Epithelial cell of prostate (primary cell): ENCODE data around the gene LRP1B.

Experiments
- DNase-seq: peaks from one replicate; pipeline ENCODE4 v3.0.0-alpha.2; 2011; ENCODE audit warnings: low read depth, low spot score
- H3K27ac ChIP-seq: fragments of 450-650 bp; 2 replicates; pipeline ENCODE4 v1.5.1; 2017; ENCODE audit warnings: mild to moderate bottlenecking

The LRP1B gene

DNA sequence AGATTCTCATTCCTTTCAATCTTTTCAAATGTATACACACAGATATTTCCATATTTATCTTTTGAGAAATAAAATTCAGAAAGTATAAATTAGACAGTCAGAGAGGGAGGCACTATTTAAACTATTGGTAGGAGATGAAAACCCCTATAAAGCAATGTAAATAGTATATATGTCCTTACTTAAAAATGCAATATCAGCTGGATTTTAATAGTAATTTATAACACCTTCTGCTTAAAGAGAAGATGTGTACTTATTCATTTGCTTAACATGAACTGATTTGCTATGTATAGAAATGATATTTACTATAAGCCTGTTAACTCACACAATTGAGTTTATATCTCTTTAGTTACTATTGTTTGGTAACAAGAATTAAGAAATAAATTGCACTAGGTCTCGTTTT is 163.3 kb downstream of the LRP1B start:
- DNase-seq, result no peak
- no peak overlapping the region for H3K27ac ChIP-seq

DNA sequence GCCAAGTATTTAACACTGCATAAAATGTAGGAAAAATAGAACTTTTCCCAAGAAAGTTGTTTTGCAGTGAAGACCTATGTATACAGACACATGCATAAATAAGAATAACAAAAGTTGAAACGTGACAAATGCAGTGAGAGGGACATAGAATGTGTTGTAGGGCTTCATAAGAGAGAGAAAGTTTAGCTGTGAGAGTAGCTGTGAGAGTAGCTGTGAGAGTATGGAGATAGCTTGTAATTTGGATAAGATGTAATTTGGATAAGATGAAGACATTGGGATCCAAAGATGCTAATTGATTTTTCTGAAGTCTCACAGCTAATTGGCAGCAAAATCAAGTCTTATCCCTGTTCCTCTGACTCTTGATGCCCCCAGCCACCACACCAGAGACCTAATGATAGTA is 170.9 kb downstream of the LRP1B start:
- no peak overlapping the region for H3K27ac ChIP-seq
- DNase-seq, result no peak

DNA sequence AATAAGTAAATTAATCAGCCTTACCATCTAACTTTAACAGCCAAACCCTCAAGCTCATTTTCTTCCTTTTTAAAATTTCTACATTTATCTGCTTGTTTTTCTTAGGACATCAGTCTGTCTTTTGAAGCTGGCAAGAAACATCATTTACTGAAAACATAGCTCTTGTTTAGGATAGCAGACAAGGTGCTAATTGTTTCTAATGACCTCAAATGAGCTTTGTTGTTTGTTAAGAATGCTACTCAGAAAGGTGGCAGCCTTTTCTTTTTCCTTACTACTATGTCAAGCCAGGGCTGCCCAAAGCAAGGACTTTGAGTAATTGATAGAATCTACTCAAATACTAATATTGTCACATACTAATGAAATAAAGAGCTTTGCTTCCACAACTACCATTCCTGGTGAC is 171.8 kb downstream of the LRP1B start:
- no peak for DNase-seq
- no peak overlapping the region for H3K27ac ChIP-seq

DNA sequence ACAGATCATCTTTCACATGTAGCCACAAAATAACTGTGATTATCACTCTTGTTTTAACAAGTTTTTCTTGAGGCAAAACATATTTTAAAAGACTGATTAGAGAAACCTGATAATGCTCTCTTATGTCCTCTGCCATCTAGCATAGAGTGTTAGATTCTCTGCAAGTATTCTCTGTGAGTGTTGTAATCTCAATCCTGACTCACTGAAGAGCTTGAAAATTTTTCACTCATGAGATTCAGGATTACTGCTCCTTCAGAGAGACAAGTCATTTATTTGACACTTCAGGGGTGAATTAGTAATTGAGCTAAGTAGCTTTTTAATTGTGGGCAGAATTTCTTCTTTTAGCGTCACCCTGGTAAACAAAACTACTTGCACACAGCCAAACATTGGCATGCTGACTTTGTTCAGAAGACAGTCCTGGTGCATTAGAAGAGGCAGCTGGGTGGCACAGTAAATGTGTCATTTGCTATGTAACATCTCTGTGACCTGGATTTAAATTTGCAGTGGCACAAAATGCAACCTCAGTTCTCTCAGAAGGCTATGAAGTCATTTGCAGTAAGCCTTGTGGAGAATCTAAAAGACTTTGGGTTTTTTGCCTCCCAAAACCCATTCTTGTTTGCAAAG is 172.9 kb downstream of the LRP1B start:
- no peak for DNase-seq
- H3K27ac ChIP-seq, result no peak overlapping the region

DNA sequence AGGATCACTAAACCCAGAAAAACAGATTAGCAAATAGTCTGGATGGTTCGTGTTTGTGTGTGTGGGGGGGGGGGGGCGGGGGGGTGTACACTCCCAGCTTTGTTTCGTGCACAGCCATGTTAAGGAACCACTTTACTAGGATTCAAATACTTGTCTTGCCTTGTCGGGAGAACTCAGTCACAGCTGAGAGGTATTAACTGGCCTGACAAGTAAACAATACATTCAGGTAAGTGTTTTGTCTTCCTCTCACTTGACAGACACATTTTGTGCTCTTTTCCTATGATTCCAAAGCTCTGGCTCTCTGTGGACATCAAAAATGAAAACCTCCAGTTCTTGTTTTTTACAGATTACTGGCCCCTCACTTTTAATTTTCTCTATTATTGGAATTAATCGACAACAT is 173.5 kb downstream of the LRP1B start:
- no peak for DNase-seq
- H3K27ac ChIP-seq, result no peak overlapping the region

DNA sequence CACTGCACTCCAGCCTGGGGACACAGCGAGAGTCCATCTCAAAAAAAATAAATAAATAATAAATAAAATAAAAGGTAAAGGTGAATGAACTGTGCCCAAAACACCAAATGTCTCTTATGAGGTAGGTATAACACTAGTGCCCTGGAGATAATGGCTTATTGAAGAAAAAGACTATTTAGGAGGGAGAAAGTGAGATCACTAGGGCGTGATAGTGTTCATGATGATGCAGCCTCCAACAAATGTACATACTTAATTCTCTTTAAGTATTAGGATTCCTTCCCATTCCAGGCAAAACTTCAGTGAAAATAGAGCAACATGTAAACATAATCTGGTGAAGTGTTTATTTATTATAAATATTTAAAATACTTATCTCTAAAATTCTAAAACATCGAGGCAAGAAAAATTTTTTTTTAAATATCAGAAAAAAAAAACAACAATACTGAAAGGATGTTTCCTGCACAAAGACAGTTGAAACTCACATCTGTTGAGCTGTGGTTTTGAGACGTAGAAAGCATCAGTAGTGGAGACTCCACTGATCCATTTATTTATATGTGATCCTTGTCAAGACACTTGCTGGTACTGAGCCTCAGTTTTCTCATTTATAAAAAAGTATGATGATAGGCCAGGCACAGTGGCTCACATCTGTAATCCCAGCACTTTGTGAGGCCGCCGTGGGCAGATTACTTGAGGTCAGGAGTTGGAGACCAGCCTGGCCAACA is 183.3 kb downstream of the LRP1B start:
- DNase-seq, result no peak
- H3K27ac ChIP-seq, result no peak overlapping the region

DNA sequence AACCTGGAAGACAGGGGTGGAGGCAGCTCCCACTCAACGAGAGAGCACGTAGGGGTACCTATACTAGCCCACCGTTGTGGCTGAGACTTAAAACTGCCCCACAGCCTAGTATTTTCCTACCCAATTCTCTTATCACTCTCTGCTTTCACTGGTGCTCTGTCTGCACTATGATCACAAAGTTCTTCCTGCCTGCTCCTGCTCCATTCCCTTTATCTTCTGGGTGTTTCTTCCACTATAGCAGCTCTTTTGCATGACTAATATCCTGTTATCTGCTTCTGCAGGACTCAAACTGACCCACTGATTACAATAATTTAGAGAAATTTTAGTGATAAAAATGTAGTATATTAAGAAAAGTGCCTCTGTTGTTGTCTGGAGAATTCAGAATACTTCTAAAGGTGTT is 184.8 kb downstream of the LRP1B start:
- no peak for DNase-seq
- no peak overlapping the region for H3K27ac ChIP-seq

DNA sequence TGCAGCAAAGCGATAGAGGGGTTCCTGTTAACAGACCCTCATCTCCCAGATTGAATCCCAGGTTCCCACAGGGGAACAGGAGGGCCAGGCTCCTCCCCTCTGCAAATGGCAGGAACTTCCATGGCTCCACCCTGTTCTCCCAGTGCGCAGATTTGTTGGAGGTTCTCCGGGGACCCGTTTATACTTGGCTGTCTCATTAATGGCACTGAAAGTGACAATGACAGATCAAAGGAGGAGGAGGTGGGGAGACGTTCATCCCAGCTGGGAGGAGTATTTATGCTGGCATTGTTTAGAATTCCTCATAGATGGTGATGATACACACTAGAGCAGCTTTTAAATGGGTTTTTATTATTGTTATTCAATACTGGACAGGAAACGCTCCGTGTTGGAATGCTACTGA is 186.9 kb downstream of the LRP1B start:
- no peak overlapping the region for H3K27ac ChIP-seq
- no peak for DNase-seq

DNA sequence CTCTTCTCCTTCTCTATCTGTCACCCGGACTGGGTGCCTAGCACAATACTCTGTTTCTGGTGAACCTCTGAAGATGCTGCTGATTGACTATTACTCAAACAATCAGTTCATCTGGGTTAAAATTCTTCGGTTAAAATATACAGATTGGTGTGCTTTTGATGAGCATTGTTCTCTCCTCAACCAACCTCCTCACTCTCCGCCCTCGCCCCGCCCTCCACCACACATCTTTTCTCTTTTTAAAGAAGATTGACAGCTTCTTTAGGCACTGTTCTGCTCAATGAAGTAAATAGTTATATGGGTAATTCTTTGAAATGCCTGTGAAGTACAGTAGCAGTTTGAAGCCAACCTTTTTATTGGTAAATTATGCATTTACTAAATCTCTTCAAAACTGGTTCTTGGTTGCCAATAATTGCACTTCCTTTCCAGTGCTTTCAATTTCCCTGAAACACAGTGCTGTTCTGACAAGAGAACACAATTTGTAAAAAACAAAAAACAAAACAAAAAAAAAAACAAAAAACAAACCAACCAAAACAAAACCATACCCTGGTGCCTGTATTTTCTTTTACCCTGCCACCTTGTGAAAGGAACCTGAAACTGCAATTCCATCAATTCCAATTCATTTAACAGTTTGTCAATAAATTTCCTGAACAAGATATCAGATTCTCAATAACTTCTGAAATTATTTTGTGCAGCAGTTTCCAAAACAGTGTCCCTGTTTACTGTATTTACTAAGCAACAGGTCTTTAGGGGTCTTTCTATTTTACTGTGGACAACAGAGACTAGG is 188.6 kb downstream of the LRP1B start:
- no peak overlapping the region for H3K27ac ChIP-seq
- no peak for DNase-seq

DNA sequence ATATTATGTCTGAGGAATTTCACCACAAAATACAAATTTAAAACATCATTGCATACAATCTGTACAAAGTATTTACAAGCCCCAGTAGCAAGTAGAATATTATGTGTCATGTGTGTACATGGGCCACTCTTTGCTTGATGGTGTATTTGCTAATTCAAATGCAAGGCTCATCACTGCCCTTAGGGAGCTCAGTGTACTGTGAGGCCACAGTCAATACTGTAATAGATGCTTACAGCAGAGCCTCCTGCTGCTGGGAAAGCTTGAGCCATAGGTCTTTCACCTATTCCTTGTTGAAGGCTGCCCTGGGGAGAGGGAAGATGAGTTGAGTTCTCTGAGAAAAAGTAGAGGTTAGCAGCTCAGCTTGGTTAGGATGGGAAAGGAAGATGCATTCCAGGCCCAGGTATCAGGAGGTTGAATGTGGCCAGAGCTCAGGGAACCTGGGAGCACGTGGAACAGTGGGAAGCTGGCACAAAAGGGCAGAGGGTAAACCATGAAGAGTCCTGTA is 189.6 kb downstream of the LRP1B start:
- H3K27ac ChIP-seq, result no peak overlapping the region
- DNase-seq, result no peak

DNA sequence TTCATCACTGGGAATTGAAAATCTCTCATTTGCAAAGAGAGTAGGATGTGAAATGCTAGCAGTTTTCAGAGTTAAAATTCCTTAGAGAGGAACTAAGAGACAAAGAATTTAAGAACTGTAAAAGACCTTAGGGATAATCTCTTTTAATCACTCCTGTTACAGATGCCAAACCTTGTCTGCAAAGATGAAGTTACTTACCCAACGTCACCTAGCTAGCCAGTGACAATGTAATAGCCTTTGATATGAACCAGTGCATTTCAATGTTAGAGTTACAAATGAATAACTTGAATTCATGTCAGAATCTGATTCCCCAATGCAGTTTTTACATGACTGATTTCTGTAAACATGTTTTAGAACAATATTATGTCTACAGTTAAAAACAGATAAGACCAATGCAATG is 190.1 kb downstream of the LRP1B start:
- H3K27ac ChIP-seq, result no peak overlapping the region
- DNase-seq, result no peak

DNA sequence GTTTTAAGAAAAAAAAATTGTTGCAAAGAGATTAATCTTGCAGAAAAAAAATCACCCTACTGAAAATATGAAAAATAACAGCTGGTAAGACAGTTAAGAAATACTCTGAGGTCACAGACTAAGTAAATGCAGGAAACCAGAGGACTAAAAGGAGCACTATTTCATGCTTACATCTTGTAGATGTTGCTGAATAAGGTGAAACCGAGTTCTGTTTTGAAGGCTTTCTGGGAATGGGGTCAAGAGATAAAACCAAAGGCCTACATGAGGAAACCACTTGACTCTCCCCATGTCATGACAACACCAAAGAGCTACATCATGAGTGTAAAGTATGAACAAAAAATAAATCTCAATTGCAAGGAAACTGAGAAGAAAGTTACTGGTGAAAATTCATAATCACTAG is 197.6 kb downstream of the LRP1B start:
- DNase-seq, result no peak
- no peak overlapping the region for H3K27ac ChIP-seq

DNA sequence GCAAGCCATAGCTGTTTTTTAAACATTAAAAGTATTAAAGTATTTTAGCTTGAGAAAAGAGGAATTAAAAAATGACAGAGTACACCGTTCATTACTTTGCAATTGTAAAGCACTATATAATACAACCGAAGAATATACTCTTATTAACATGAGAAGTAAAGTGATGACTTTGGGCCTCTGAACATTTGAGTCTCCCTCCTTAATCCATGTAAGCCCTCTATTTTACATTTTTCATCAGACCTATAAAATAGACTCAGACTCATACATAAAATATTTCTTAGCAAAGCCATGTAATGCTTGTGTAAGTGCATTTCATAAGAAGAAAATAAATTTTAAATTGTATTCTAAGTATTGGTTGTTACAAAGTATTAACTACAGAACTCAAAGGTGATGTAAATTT is 198.6 kb downstream of the LRP1B start:
- no peak for DNase-seq

DNA sequence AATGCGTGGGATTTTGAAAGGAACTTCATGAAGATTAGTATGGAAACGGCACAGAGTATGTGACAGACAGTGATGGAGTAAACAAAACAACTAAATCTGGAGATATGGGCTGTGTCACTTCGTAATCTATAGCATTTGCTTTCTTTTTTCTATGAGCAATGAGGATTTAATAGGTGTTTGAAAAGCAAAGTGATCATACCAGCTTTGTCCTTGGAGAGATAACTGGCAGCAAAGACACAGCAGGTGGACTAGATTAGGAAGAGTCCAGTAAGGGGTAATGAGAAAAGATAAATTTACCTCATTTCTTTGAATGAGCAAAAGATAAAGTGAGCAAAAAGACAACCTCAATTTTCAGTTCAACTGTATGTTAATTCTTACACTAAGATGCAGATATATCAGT is 199.0 kb downstream of the LRP1B start:
- no peak for DNase-seq
- no peak overlapping the region for H3K27ac ChIP-seq

More for the DNA sequence above, 198.6 kb downstream of the LRP1B start:
- no peak overlapping the region for H3K27ac ChIP-seq

DNA sequence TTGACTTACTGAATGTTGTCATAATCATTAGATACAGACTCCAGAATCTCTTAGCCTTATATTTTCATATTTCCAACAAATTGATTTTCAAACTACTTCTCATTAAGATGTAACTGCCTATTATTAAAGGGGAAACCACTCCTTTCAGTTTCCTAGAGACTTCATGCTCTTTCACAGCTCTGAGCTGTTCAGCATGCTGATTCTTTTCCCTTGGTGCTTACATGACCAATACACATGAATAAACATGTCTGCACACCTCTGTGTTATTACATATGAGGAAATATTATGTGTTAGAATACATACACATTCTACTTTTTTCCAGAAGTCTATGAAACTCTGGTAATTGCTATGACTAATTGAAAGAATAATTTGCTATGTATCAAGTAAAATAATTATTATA is 200.0 kb downstream of the LRP1B start:
- no peak for DNase-seq
- H3K27ac ChIP-seq, result no peak overlapping the region

DNA sequence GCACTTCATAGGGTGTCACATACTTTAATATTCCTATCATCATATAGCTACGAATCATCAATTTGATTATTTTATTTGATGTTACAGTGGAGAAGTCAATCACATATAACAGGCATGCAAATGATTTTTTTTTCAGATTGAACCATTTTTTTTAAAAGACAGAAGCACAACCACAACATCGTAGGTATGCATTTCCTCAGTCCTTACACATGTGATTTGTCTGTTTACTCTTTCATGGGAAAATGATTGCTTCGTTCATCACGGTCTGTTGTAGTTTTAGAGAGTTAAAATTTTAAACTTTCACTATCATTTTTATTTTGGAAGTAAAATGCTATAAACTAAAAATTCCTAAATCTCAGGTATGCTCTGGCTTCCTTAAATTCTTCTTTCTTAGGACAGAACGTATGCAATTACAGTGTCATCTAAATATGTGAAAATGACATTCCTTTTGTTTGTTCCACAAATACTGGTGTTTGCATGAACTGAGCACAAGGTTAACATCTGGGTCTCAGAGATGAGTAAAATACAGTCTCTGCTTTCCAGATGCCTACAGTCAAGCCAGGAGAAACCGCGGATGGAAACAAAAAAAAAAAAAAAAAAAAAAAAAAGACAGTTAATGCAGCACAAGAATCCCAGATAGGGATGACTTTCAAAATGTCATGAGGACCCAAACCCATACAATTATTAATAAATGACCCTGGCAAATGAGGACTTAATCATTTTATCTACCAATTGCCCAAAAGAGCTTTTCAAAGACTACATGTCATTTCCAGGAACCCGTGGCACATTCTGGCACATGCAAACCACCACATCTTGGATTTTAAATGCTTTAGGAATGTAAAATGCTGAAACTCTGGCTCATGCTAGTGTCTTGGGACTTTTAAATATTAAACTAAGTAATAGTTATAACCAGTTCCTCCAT is 201.2 kb downstream of the LRP1B start:
- H3K27ac ChIP-seq, result no peak overlapping the region
- DNase-seq, result no peak

DNA sequence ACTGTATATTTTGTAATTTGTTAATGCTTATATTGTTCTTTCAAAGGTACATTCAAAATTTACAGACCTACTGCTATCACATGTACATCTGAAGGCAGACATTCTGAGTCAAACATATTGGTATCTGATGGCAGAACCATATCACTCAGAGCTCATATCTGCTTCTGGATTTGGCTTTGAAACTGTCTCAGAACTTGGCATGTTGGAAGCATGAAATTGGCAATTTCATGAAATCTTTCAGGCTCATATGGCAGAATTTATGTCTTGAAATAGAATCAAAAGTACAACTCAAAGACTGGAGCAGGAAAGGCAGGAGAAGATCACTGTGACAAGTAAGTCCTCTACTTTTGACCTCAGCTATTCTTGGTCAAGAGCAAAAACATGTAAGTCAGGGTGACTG is 202.3 kb downstream of the LRP1B start:
- no peak overlapping the region for H3K27ac ChIP-seq
- no peak for DNase-seq

DNA sequence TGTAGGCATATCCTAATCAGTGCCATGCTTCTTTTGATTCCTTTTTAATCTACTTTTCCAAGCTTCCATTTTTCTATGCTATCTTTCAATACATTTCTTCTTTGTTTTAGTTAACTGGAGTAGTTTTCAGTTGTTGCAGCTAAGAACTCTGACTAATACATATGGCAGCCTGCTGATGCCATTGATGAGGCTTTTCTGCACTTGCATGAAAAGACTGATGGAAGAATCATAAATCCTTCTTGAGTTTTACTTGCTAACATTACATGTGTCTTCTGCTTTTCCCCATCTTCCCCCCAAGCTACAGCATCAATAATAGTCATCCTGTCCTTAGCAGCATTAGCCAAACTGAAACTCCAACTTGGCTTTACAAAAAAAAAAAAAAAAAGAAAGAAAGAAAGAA is 203.3 kb downstream of the LRP1B start:
- DNase-seq, result no peak
- H3K27ac ChIP-seq, result no peak overlapping the region

DNA sequence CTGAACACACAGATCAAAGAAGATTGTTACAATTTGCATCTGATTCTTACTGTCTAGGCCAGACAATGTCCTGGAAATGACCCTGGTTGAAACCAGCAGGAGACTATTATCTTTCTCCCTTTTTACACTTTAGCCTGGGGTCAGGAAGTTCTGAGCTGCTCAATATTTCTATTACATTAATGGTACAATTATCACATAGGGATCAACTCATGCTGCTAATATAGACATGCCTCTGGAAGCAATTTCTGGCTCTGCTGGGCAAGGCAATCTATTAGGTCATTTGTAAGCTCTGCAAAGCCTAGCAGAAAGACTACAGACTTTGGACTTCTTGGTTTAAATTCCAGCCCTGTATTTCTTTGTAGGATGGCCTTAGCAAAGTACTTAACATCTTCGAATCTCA is 205.3 kb downstream of the LRP1B start:
- H3K27ac ChIP-seq, result no peak overlapping the region
- no peak for DNase-seq

DNA sequence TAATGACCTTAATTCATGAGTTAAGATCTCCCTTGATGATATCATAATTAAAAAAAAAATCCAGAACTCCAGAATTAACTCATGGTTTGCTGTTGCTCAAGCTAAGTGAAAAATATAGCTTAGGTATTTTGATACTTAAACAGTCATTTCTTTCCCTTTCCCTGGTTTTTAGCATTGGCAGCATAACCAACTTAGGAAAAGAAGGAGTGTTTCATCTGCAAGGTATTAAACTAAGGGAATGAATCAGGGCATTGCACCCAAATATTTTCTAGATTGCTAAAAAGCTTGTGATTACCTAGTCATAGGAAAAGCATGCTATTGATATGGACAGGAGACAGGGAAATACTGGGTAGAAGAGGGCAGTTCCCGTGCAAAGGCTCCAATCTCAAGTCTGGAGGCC is 207.2 kb downstream of the LRP1B start:
- no peak for DNase-seq
- H3K27ac ChIP-seq, result peak overlapping the region; percentile 63
